ENCODE measurements around the gene ASB1.

The ASB1 gene

DNA sequence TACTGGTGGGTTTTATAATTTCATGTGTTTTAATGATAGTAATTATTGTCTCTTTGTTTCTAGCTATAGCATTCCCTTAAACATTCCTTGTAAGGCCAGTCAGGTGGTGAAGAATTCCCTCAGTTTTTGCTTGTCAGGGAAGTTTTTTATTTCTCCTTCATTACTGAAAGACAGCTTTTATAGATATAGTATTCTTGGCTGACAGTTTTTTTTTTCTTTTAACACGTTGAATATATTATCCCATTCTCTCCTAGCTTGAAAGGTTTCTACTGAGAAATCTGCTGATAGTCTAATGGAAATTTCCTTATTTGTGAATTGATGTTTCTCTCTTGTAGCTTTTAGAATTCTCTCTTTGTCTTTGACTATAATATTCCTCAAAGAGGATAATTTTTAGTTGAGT lies 46.8 kb downstream of the ASB1 start:
- DNase-seq = no peak

DNA sequence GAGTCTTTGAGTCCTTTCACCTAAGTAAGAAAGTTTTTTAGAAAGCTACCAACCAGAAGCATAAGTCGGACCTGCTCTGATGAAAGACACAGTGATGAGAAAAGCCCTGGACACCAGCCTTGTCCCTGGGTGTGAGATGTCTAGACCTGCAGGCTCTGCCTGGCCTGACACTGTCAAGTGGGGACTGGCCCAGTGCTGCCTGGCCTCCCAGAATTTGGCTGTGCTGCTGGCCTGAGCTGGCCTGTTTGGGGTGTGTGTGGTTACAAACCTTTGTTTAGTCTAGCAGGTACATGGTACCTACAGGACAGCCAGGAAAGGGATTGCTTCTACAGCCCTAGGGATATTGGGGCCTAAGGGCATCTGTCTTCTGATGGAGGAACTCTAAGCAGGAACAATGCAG lies 48.3 kb downstream of the ASB1 start:
- DNase-seq = no peak

DNA sequence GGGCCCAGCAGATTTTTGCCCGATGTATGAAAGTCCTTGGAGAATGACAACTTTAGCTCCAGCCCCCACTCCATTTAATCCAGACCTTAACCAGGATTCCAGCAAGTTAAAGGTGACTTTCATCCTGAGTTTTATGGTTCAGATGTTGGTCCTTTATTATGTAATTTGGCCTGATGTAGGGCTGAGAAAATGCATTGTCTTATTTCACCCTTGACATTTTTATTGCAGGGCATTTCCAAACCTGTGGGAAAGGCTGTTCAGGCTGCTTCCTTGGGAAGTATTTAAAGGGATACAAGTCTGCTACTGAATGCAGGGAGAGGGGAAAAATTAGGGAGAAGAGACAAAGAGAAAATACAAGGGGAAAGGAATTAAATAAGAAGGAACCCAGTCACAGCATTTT lies 48.8 kb downstream of the ASB1 start:
- DNase-seq = no peak

DNA sequence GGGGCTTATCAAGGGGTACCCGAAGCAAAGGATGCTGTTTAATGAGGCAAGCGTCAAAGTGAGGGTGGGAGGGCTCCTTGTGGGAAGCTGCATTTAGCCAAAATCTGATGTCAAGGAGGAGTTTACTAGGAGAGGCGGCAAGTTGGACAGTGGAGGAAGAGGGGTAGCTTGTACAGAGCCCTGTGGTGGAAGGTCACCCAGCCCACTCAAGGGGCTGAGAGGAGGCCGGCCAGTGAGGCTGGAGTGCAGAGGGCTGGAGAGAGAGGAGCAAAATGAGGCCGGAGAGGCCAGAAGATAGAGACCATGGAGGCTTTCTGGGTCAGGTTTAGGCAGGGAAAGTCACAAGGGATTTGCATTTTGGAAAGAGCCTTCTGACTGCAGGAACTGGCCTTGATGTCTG lies 49.5 kb downstream of the ASB1 start:
- no peak for DNase-seq

DNA sequence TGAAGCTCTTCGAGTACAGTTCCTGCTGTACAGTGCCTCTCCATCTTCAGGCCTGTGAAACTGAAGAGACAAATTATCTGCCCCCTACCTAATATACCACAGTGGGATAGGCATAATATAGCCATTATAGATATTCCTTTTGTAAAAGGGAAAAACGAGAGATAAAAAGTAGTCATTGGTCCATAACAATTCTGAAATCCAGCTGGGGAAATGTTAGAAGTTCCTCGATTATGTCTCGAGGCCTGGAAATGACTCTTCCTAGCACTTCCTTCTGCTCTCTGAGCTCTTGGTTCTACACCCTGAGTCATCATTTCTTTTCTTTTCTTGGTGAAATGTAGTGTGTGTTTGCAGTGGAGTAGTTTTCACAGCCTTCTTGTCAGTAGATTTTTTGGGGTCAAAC lies 51.5 kb downstream of the ASB1 start:
- no peak for DNase-seq

DNA sequence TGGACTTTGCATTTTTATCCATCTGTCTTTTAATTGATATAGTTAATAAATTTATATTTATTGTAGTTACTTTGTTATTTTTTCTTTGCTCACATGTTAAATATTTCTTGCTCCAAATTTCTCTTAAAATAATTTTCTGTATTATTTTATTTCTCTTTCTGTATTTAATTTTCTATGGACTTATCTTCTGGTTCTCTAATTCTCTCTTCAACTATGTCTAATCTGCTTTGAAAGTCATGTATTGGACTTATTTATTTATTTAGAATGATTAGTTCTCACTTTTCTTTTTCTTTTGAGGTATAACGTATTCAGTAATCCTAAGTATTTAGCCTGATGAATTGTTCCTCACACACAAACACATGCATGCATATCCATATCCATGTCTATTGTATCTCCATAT lies 53.1 kb downstream of the ASB1 start:
- no peak for DNase-seq

DNA sequence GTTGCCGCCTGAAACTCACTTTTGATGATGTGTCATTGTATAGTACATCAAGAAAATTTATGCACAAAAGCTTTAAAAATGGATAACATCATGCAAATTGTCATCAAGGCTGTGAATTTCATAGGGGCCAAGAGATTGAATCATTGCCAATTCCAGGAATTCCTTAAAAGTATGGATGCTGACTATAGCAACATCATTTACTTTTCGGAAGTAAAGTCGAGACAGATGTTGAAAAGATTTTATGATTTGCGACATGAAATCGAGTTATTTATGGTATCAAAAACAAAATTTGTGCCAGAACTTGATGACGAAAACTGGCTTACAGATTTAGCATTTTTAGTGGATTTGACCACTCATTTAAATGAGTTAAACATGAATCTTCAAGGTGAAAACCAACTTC lies 56.3 kb downstream of the ASB1 start:
- DNase-seq = no peak

DNA sequence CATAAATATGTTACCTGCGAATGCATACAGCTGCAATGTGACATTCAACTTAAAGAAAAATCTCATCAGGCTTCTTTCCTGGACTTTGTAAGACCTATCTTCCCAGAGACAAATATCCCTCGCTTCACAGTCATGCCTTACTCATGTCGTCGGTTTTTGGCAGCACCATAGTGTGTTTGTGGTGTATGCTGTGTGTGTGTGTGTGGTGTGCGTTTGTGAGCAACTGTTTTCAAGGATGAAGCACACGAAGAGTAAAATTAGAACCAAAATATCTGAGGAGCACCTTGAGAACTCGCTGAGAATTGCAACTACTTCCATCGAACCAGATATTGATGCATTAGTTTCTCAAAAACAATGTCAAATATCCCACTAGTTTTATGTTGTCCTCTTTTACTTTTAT lies 56.9 kb downstream of the ASB1 start:
- DNase-seq = no peak

DNA sequence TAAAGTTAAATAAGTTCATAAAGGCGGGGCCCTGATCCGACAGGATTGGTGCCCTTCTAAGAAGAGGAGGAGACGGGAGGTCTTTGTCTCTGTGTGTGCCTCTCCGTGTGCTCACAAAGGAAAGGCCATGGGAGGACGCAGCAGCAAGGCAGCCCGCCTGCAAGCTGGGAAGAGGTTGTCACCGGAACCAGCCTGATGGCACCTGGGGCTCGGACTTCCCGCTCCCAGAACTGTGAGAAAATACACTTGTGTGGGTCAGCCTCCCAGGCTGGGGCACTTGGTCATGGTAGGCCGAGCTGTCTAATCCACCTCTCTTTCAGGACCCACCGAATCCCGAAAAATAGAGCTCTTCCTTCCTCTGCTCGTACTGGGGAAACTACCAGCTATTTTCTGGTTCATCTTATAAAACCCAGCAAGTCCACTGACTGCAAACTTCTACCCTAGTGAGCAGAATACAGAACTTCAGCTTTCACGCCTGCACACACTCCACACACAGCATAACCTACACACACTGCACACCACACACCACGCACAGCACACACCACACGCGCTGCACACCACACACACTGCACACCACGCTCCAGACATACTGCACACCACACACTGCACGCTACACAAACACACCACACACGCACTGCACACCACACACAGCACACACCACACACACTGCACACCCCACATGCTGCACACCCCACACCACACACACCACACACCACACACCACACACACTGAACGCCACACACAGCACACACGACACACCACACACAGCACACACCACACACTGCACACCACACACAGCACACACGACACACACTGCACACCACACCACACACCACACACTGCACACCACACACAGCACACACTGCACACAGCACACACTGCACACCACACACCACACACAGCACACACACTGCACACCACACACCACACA lies 58.1 kb downstream of the ASB1 start:
- no peak for DNase-seq

DNA sequence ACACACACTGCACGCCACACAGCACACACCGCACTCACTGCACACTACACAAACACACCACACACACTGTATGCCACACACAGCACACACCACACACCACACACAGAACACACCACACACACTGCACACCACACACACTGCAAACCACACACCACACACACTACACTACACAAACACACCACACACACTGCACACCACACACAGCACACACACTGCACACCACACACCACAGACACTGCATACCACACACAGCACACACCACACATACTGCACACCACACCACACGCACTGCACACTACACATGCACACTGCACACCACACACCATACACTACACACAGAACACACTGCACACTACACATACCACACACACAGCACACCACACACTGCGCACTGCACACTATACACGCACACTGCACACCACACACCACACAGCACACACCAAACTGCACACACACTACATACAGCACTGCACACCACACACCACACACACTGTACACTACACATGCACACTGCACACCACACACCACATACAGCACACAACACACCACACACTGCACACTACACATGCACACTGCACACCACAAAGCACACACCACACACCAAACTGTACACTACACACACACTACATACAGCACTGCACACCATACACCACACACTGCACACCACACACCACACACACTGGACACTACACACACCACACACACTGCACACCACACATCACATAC lies 59.6 kb downstream of the ASB1 start:
- DNase-seq = no peak

DNA sequence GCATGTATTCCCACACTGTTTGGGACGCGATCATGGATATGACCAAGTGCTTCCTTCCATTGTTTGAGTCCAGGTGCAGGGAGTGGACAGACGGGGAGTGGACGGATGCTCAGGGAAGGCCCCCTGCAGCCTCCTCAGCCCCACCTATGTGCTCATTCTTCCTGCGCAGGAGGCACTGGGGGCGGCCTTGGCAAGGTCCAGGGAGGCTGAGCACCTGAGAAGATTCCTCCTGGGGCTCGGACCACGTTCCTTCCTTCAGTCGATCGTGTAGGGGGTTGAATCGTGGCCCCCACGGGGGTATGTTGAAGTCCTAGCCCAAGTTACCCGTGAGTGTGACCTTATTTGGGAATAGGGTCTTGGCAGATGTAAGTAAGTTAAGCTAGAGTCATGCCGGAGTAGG lies 60.4 kb downstream of the ASB1 start:
- DNase-seq = no peak

DNA sequence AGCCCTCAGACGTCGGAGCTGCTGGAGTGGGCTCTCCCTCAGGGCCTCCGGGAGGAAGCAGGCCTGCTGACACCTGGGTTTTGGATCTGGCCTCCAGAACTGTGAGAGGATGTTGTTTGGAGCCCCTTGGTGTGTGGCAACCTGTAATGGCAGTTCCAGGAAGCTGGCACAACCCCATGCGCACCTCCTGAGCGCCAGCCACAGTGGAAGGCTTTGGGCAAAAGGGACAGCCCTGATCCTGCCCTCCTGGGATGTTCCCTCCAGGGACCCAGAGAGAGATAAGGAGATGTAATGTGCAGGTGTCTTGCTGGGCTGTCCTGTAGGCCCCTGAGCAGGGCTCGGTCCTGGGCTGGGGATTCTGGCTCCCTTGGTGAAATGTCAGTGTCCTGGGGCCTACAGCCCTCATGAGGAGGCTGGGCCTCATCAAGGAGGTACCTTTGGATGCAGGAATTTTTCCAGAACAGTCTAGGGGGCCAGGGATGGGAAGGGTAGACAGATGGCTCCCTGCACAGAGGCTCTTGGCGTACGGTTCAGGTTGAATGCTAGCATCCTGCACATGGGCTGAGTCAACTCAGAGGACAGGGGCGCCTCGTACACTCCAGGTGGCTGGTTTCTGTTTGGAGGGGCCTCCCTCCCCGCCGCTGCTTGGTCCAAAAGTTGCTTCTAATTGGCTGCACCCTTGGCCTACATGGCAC lies 61.1 kb downstream of the ASB1 start:
- no peak for DNase-seq

DNA sequence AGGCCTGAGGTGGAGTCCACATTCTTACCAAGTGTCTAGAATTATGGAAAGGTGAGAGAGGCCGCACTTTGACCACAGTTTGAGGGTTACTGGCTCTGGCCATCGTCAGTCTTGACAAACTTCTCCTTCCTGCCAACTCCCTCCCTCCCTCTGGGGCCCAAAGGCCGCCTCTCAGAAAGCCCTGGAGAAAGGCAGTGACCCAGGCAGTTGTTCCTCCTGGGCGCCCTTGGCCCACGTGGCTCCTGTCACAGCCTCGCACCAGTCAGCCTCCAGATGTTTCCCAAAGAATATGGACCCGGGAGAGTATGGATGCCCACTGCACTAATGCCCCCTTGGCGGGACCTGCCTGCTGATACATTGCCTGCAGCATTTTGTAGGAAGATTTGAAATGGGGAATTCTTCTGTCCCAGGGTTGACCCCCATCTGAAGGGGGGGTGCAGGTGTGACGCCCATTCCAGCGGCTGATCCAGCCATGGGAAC lies 61.7 kb downstream of the ASB1 start:
- DNase-seq = no peak

DNA sequence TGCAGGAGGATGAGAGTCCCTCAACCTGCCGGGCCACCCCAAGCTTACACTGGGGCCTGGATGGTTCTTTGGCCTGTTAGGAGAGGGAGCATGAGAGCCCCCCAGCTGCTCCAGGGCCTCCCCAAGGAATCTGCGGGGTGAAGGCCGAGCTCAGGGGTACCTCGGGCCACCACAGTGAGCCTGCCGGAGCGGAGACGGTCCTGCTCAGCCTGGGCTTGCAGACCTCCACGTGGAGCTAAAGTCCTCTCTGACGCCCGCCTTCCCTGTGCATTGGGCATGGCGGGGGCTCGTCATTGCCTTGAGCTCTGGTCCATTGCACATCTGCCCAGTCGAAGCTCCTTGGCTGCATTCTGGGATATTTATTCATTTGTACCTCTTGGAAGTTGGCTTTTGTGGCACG lies 62.7 kb downstream of the ASB1 start:
- DNase-seq = no peak

DNA sequence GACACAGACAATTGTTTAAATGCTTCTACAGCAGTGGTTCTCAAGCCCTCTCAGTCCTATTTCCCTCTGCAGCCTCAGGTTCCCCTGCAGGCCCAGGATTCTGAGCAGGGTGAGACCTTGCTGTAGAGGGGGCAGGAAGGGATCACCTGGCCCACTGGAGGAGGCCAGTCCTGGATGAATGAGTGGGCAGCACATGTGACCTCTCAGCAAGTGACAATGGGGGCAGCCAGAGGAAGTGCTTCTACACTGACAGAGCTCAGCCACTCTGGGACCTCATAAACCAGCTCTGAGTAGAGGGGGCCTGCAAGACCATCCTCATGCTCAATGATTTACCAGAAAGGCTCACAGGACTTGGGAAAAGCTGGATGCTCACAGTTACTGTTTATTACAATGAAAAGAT lies 63.2 kb downstream of the ASB1 start:
- DNase-seq = no peak

DNA sequence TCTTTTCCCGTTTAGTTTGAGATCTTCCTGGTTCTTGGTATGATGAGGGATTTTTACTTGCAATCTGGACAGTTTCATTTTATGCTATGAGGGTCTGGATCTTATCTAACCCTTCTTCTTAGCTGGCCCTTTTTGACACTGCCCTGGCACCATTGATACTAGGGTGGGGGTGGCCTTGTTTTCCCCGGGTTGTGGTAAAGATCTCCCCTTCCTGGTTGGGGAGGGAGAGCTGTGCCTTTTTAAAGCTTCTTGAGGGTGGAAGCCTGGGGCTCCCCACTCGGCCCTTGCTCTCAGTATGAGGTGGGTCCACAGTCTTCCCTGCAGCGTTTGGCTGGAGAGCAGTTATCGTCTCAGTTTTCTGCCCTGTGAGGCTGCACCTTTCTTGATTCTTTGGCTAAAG lies 66.1 kb downstream of the ASB1 start:
- no peak for DNase-seq

DNA sequence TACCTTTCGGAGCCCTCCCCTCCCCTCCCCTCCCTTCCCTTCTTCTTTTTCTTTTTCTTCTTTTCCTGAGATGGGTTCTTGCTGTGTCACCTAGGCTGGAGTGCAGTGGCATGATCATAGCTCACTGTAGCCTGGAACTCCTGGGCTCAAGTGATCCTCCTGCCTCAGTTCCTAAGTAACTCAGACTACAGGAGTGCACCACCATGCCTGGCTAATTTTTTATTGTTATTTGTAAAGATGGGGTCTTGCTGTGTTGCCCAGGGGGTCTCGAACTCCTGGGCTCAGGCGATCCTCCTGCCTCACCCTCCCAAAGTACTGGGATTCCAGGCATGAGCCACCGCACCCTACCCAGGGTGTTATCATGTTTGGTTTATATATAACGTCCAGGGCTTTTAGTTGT lies 66.7 kb downstream of the ASB1 start:
- DNase-seq = no peak

DNA sequence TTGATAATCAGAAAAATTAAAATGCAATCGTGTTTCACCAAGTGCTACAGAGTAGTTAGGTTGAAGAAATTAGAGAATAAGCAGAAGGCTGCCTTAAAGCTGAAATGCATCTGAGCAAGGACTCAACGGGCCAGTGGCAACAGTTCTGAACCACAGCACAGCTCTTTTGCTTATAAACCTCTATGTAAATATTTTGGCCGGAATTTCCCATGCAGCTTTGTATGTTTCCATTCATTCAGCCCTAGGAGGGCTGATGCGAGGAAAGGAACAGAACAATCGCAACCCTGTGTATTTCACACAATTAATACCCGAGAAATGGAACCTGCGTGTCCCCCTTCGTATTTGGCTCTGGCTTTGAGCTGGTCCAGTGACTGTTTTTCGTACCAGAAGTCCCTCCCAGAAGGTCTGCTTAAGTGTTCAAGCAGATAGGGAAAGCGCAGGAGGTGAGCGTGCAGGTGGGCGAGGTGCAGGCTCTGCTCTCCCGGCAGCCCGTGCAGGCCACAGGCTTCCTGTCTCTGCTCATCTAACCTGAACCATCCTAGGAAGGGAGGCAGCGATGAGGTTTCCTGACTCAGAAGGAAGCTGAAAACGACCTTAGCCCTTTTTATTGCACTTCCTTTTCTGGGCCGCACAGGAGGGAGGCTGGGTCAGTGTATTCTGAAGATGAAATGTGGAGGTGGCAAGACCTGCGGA lies 67.3 kb downstream of the ASB1 start:
- no peak for DNase-seq

DNA sequence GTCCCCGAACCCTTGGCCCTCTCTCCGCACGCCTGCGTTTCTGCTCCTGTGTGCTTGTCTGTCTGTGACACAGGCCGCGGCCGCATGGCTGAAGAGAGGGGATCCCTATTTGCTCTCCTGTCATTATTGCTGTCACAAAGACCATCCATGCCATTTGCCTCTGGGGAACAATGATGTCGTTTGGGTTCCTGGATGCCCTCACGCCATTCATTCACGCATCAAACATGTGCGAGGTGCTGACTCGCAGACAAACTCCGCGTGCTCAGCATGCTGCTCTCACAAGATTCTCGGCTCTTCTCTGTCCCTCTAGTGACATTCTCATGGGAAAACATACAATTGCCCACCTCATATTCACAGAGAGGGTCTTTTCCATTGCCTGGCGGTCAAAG lies 67.8 kb downstream of the ASB1 start:
- no peak for DNase-seq

DNA sequence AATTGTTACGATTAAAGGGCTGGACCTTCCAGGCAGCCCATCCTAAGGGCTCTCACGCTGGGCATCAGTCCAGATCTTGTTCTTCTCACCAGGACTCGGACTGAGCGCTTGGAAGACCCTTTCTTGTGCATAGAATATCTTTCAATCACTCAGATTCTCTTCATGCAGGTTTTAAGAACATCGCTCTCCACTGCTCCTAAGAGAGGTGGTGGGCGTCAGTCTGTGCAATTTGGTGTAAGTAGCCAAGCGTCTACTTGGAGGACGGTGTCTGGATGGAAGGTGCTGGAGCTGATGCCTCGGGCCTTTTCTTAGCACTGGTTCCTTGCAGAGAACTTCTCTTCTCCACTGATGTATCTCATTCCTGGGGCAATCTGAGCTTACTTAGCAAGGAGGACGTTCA lies 68.7 kb downstream of the ASB1 start:
- DNase-seq = no peak

DNA sequence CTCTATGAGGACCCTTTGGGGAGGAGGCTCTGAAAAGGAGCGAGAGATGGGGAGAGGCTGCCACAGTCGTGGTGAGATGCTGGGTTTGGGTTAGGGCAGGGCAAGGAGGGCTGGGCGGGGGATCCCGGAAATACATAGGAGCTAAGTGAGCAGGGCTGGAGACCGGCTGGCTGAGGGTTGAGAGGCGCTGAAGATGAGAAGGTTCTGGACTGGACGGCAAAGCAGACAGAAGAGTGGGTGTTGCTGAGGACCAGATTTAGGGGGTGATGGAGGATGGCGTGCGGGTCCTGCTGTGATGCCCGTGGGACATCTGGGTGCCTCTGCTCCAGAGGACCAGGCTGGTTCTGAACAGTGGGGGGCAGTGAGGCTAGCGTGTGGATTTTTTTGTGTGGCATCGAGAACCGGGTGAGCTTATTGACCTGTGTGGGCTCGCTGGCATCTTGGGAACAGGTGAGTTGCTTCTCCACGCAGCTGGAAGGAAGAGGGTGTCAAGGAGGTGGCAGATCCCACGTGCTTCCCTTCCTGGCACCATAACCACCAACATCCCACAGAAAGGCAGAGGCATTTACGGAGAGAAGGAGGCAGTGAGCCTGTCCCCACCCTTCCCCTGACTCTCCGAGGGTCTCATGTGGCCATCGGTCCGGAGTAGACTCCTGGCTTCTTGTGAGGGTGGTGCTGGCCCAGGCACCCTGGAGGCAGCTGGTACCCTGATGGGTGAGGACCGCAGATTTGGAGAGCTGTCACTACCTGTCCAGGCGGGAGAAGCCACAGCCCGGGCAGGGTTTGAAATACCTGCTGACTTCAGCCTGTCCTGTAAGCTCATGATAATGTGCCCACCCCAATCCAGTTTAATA lies 70.3 kb downstream of the ASB1 start:
- DNase-seq = no peak

DNA sequence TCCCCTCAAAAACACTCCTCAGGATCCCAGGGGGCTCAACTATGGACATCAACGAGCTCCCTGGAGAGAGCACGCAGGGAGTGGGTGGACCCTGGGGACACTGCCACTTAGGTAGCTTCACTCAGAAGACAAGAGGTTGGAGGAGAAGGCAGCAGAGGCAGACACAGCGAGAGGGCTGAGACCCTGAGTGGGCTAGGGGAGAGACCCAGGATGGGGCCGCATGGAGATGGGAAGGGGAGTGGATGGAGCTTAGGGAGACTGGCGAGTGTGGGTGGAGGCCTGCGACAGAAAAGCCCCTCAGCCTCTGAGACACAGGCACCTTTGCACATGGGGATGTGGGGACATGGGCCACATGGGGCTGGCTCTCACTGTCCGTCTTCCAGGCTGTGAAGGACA lies 70.9 kb downstream of the ASB1 start:
- no peak for DNase-seq
